ENCODE data around the gene CLK4.

CLK4 gene

GRCh38 chr5:178661836-178662540 is 35.1 kb upstream of the CLK4 start:
- no peak overlapping the region for H2BK12ac ChIP-seq (ENCODE audit: low read length in 2 of 2)
- no peak for DNase-seq
- H3K79me1 ChIP-seq (replicated peaks; ENCODE audit: low read length, poor library complexity, severe bottlenecking): no peaks in the 10 kb centered on the region
- H2AK5ac ChIP-seq (ENCODE audit: low read length, severe bottlenecking): no peak overlapping the region
- H3K4ac ChIP-seq (ENCODE audit: low read depth in 1 of 2, low read length in 2 of 2): no peak overlapping the region
- H2AFZ ChIP-seq (ENCODE audit: low read depth, low read length): no peak overlapping the region
- no peak overlapping the region for H3K9ac ChIP-seq (ENCODE audit: low read length)
- H2BK5ac ChIP-seq (ENCODE audit: low read depth, low read length, poor library complexity, severe bottlenecking): no peak overlapping the region
- WGBS: 88% methylated on average over 21 of the region's 21 CpGs
- no peaks in the 10 kb centered on the region for H3K4me1 ChIP-seq (ENCODE audit: control insufficient read depth, insufficient read depth, low read depth, low read length)
- H4K8ac ChIP-seq (ENCODE audit: low read length): no peak overlapping the region
- H3K9me3 ChIP-seq (ENCODE audit: control insufficient read depth, low read length): peaks cover 19% of the 10 kb centered on the region
- H2BK15ac ChIP-seq (ENCODE audit: low read depth, poor library complexity, severe bottlenecking): no peak overlapping the region
- H4K91ac ChIP-seq (ENCODE audit: low read length): no peak overlapping the region
- H3K23ac ChIP-seq (ENCODE audit: low read length in 2 of 2): no peak overlapping the region
- H3K27ac ChIP-seq (ENCODE audit: low read length, poor library complexity, severe bottlenecking): no peak overlapping the region
- H3K18ac ChIP-seq (ENCODE audit: low read depth in 1 of 2, low read length in 2 of 2): no peak overlapping the region
- no peak overlapping the region for H3K4me2 ChIP-seq (ENCODE audit: low read length, poor library complexity, severe bottlenecking)
- no peak overlapping the region for H2BK120ac ChIP-seq (ENCODE audit: low read depth, low read length)
- H3K36me3 ChIP-seq (ENCODE audit: control insufficient read depth in 1 of 2, insufficient read depth in 2 of 2, low read depth in 1 of 2, low read length in 2 of 2): no peaks in the 10 kb centered on the region
- no peak overlapping the region for H3K14ac ChIP-seq (ENCODE audit: low read length in 2 of 2)
- no peak overlapping the region for H3K4me3 ChIP-seq (ENCODE audit: insufficient read depth in 1 of 2, low read depth in 1 of 2, low read length in 2 of 2)
- no peaks in the 10 kb centered on the region for H3K27me3 ChIP-seq (ENCODE audit: control insufficient read depth in 1 of 2, insufficient read depth in 1 of 2, low read length in 2 of 2)

- no peak overlapping the region for H2BK120ac ChIP-seq (ENCODE audit: low read depth, low read length)
- no peak overlapping the region for H3K4ac ChIP-seq (ENCODE audit: low read depth in 1 of 2, low read length in 2 of 2)
- H3K4me3 ChIP-seq (ENCODE audit: insufficient read depth in 1 of 2, low read depth in 1 of 2, low read length in 2 of 2): no peak overlapping the region
- H3K23ac ChIP-seq (ENCODE audit: low read length in 2 of 2): no peak overlapping the region
- no peak overlapping the region for H2AFZ ChIP-seq (ENCODE audit: low read depth, low read length)
- no peaks in the 10 kb centered on the region for H3K79me1 ChIP-seq (replicated peaks; ENCODE audit: low read length, poor library complexity, severe bottlenecking)
- H3K9ac ChIP-seq (ENCODE audit: low read length): no peak overlapping the region
- no peak overlapping the region for H2AK5ac ChIP-seq (ENCODE audit: low read length, severe bottlenecking)
- H4K8ac ChIP-seq (ENCODE audit: low read length): no peak overlapping the region
- H4K91ac ChIP-seq (ENCODE audit: low read length): no peak overlapping the region
- 61% methylated on average over 4 of the region's 7 CpGs for WGBS
- H3K18ac ChIP-seq (ENCODE audit: low read depth in 1 of 2, low read length in 2 of 2): no peak overlapping the region
- H3K4me2 ChIP-seq (ENCODE audit: low read length, poor library complexity, severe bottlenecking): no peak overlapping the region
- no peak overlapping the region for H3K14ac ChIP-seq (ENCODE audit: low read length in 2 of 2)
- H3K9me3 ChIP-seq (ENCODE audit: control insufficient read depth, low read length): peaks cover 12% of the 10 kb centered on the region
- H2BK5ac ChIP-seq (ENCODE audit: low read depth, low read length, poor library complexity, severe bottlenecking): no peak overlapping the region
- no peak overlapping the region for H2BK15ac ChIP-seq (ENCODE audit: low read depth, poor library complexity, severe bottlenecking)
- H3K27me3 ChIP-seq (ENCODE audit: control insufficient read depth in 1 of 2, insufficient read depth in 1 of 2, low read length in 2 of 2): no peaks in the 10 kb centered on the region
- H2BK12ac ChIP-seq (ENCODE audit: low read length in 2 of 2): no peak overlapping the region
- no peak for DNase-seq
- no peaks in the 10 kb centered on the region for H3K4me1 ChIP-seq (ENCODE audit: control insufficient read depth, insufficient read depth, low read depth, low read length)
- H3K36me3 ChIP-seq (ENCODE audit: control insufficient read depth in 1 of 2, insufficient read depth in 2 of 2, low read depth in 1 of 2, low read length in 2 of 2): no peaks in the 10 kb centered on the region
- no peak overlapping the region for H3K27ac ChIP-seq (ENCODE audit: low read length, poor library complexity, severe bottlenecking)
Observed at GRCh38 chr5:178651046-178651810, 24.4 kb upstream of the CLK4 start.

GRCh38 chr5:178650214-178650613 is 23.4 kb upstream of the CLK4 start:
- H3K36me3 ChIP-seq (ENCODE audit: control insufficient read depth in 1 of 2, insufficient read depth in 2 of 2, low read depth in 1 of 2, low read length in 2 of 2): no peaks in the 10 kb centered on the region
- no peak overlapping the region for H3K9ac ChIP-seq (ENCODE audit: low read length)
- no peak overlapping the region for H3K27ac ChIP-seq (ENCODE audit: low read length, poor library complexity, severe bottlenecking)
- H3K4ac ChIP-seq (ENCODE audit: low read depth in 1 of 2, low read length in 2 of 2): no peak overlapping the region
- no peak overlapping the region for H3K4me2 ChIP-seq (ENCODE audit: low read length, poor library complexity, severe bottlenecking)
- H3K4me1 ChIP-seq (ENCODE audit: control insufficient read depth, insufficient read depth, low read depth, low read length): no peaks in the 10 kb centered on the region
- no peak for DNase-seq
- no peak overlapping the region for H4K91ac ChIP-seq (ENCODE audit: low read length)
- H3K79me1 ChIP-seq (replicated peaks; ENCODE audit: low read length, poor library complexity, severe bottlenecking): no peaks in the 10 kb centered on the region
- H2BK15ac ChIP-seq (ENCODE audit: low read depth, poor library complexity, severe bottlenecking): no peak overlapping the region
- no peak overlapping the region for H2BK120ac ChIP-seq (ENCODE audit: low read depth, low read length)
- WGBS: 66% methylated on average over 5 of the region's 5 CpGs
- no peak overlapping the region for H2BK12ac ChIP-seq (ENCODE audit: low read length in 2 of 2)
- no peak overlapping the region for H4K8ac ChIP-seq (ENCODE audit: low read length)
- H3K23ac ChIP-seq (ENCODE audit: low read length in 2 of 2): no peak overlapping the region
- H3K18ac ChIP-seq (ENCODE audit: low read depth in 1 of 2, low read length in 2 of 2): no peak overlapping the region
- no peak overlapping the region for H3K14ac ChIP-seq (ENCODE audit: low read length in 2 of 2)
- no peaks in the 10 kb centered on the region for H3K27me3 ChIP-seq (ENCODE audit: control insufficient read depth in 1 of 2, insufficient read depth in 1 of 2, low read length in 2 of 2)
- H2AFZ ChIP-seq (ENCODE audit: low read depth, low read length): no peak overlapping the region
- H2BK5ac ChIP-seq (ENCODE audit: low read depth, low read length, poor library complexity, severe bottlenecking): no peak overlapping the region
- peaks cover 12% of the 10 kb centered on the region for H3K9me3 ChIP-seq (ENCODE audit: control insufficient read depth, low read length)
- H2AK5ac ChIP-seq (ENCODE audit: low read length, severe bottlenecking): no peak overlapping the region
- H3K4me3 ChIP-seq (ENCODE audit: insufficient read depth in 1 of 2, low read depth in 1 of 2, low read length in 2 of 2): no peak overlapping the region

GRCh38 chr5:178649580-178649979 is 22.7 kb upstream of the CLK4 start:
- no peak overlapping the region for H3K4ac ChIP-seq (ENCODE audit: low read depth in 1 of 2, low read length in 2 of 2)
- no peak overlapping the region for H3K23ac ChIP-seq (ENCODE audit: low read length in 2 of 2)
- no peak for DNase-seq
- H2AK5ac ChIP-seq (ENCODE audit: low read length, severe bottlenecking): no peak overlapping the region
- no peak overlapping the region for H2BK5ac ChIP-seq (ENCODE audit: low read depth, low read length, poor library complexity, severe bottlenecking)
- H3K79me1 ChIP-seq (replicated peaks; ENCODE audit: low read length, poor library complexity, severe bottlenecking): no peaks in the 10 kb centered on the region
- no peaks in the 10 kb centered on the region for H3K4me1 ChIP-seq (ENCODE audit: control insufficient read depth, insufficient read depth, low read depth, low read length)
- H2BK12ac ChIP-seq (ENCODE audit: low read length in 2 of 2): no peak overlapping the region
- 74% methylated on average over 3 of the region's 3 CpGs for WGBS
- H3K9me3 ChIP-seq (ENCODE audit: control insufficient read depth, low read length): peaks cover 12% of the 10 kb centered on the region
- H2AFZ ChIP-seq (ENCODE audit: low read depth, low read length): no peak overlapping the region
- no peak overlapping the region for H3K4me2 ChIP-seq (ENCODE audit: low read length, poor library complexity, severe bottlenecking)
- no peak overlapping the region for H3K9ac ChIP-seq (ENCODE audit: low read length)
- no peaks in the 10 kb centered on the region for H3K36me3 ChIP-seq (ENCODE audit: control insufficient read depth in 1 of 2, insufficient read depth in 2 of 2, low read depth in 1 of 2, low read length in 2 of 2)
- H2BK15ac ChIP-seq (ENCODE audit: low read depth, poor library complexity, severe bottlenecking): no peak overlapping the region
- H2BK120ac ChIP-seq (ENCODE audit: low read depth, low read length): no peak overlapping the region
- no peak overlapping the region for H3K18ac ChIP-seq (ENCODE audit: low read depth in 1 of 2, low read length in 2 of 2)
- no peak overlapping the region for H4K8ac ChIP-seq (ENCODE audit: low read length)
- H3K14ac ChIP-seq (ENCODE audit: low read length in 2 of 2): no peak overlapping the region
- no peaks in the 10 kb centered on the region for H3K27me3 ChIP-seq (ENCODE audit: control insufficient read depth in 1 of 2, insufficient read depth in 1 of 2, low read length in 2 of 2)
- H3K4me3 ChIP-seq (ENCODE audit: insufficient read depth in 1 of 2, low read depth in 1 of 2, low read length in 2 of 2): no peak overlapping the region
- no peak overlapping the region for H4K91ac ChIP-seq (ENCODE audit: low read length)
- no peak overlapping the region for H3K27ac ChIP-seq (ENCODE audit: low read length, poor library complexity, severe bottlenecking)

Data from mesenchymal stem cell (in vitro differentiated cells and primary cell).